HL-60 (cell line): ENCODE data around the gene IGF2R.

Source experiments
- CTCF ChIP-seq: IDR thresholded peaks from one replicate; pipeline ENCODE4 v1.5.1; 2011; ENCODE audit warnings: low read length, control low read depth, inconsistent platforms; ENCODE audit not compliant: insufficient read depth
- GABPA ChIP-seq: IDR thresholded peaks from 2 replicates; pipeline ENCODE4 v1.6.1; 2012; ENCODE audit warnings: low read depth
- POLR2AphosphoS5 ChIP-seq: IDR thresholded peaks from 2 replicates; pipeline ENCODE4 v1.6.1; 2012; ENCODE audit warnings: low read depth
- REST ChIP-seq: IDR thresholded peaks from 2 replicates; pipeline ENCODE4 v1.6.1; 2012; ENCODE audit warnings: low read depth; ENCODE audit not compliant: insufficient replicate concordance

- TF ChIP-seq CTCF (no peak), POLR2AphosphoS5 (no peak), GABPA (no peak), REST (no peak)
Observed at GRCh38 chr6:160022793-160023192, 53.9 kb downstream of the IGF2R start.
